Ishikawa (cell line): Measurements from ENCODE around the gene FIG4.

Experiments
- CREB1 ChIP-seq: IDR thresholded peaks from 2 replicates; pipeline ENCODE4 v1.6.1; 2012; ENCODE audit warnings: low read depth
- NFIC ChIP-seq: IDR thresholded peaks from 2 replicates; pipeline ENCODE4 v1.6.1; 2012
- RAD21 ChIP-seq: IDR thresholded peaks from 2 replicates; pipeline ENCODE4 v1.6.1; 2012; ENCODE audit warnings: low read depth
- TAF1 ChIP-seq: IDR thresholded peaks from 2 replicates; pipeline ENCODE4 v1.6.1; 2012; ENCODE audit warnings: low read depth, mild to moderate bottlenecking
- TCF12 ChIP-seq: IDR thresholded peaks from 2 replicates; pipeline ENCODE4 v1.6.1; 2012; ENCODE audit warnings: low read depth
- ZBTB7A ChIP-seq: IDR thresholded peaks from 2 replicates; pipeline ENCODE4 v1.6.1; 2012; ENCODE audit warnings: low read depth
- TF ChIP-seq, protein P1 (sequence below): IDR thresholded peaks from 2 replicates; pipeline ENCODE4 v1.6.1; 2012; ENCODE audit warnings: low read depth, mild to moderate bottlenecking

DNA sequence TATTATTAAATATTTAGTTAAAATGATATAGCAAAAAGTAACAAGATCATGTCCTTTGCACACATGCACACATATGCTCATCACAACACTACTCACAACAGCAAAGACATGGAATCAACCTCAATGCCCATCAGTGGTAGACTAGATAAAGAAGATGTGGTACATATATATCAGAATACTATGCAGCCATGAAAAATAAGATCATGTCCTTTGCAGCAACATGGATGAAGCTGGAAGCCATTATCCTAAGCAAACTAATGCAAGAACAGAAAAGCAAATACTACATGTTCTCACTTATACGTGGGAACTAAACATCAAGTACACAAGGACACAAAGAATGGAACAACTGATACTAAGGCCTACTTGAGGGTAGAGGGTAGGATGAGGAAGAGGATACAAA, 14.4 kb upstream of the FIG4 start:
- TF ChIP-seq NFIC (no peak), TCF12 (no peak), CREB1 (no peak), RAD21 (no peak), TAF1 (no peak), ZBTB7A (no peak)
- TF ChIP-seq, protein P1, sequence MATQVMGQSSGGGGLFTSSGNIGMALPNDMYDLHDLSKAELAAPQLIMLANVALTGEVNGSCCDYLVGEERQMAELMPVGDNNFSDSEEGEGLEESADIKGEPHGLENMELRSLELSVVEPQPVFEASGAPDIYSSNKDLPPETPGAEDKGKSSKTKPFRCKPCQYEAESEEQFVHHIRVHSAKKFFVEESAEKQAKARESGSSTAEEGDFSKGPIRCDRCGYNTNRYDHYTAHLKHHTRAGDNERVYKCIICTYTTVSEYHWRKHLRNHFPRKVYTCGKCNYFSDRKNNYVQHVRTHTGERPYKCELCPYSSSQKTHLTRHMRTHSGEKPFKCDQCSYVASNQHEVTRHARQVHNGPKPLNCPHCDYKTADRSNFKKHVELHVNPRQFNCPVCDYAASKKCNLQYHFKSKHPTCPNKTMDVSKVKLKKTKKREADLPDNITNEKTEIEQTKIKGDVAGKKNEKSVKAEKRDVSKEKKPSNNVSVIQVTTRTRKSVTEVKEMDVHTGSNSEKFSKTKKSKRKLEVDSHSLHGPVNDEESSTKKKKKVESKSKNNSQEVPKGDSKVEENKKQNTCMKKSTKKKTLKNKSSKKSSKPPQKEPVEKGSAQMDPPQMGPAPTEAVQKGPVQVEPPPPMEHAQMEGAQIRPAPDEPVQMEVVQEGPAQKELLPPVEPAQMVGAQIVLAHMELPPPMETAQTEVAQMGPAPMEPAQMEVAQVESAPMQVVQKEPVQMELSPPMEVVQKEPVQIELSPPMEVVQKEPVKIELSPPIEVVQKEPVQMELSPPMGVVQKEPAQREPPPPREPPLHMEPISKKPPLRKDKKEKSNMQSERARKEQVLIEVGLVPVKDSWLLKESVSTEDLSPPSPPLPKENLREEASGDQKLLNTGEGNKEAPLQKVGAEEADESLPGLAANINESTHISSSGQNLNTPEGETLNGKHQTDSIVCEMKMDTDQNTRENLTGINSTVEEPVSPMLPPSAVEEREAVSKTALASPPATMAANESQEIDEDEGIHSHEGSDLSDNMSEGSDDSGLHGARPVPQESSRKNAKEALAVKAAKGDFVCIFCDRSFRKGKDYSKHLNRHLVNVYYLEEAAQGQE: no peak
